ENCODE measurements around the gene NUP62CL. TPM values are rescaled to one million over a fixed set of nuclear protein-coding genes. Genes with fewer than 3 reads are reported as not detected.

NUP62CL gene
- total and polyA plus RNA-seq, 2 donors (not counting 1 experiment from before 2014, with no cell fraction given): 0.89 to 3.2 TPM

DNA sequence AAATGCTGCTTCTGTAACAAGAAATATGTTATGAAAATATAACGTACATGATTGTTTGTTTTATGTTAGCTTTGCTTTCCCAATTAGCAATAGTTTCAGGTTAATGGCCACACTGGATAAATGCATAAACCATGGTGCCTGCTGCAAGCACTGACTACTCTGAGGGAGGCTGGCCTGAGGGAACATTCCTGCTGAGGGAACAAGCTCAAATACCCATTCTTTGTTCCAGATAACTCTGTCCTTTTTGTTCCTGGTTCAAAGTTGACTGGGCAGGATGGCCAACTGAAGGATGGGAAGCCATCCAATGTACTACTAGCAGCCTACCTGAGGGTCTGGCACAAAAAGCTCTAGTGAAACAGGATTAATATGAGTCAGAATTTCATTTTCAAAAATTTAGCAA lies 37.5 kb downstream of the NUP62CL start:
- no peaks in the 10 kb centered on the region for H4K20me1 ChIP-seq (ENCODE audit: control insufficient read depth, insufficient read depth, low read length, poor library complexity, severe bottlenecking)
- no peaks in the 10 kb centered on the region for H3K9me3 ChIP-seq (ENCODE audit: control extremely low read depth in 1 of 3, control insufficient read depth in 2 of 3, insufficient read depth in 1 of 3, low read length in 2 of 3)

DNA sequence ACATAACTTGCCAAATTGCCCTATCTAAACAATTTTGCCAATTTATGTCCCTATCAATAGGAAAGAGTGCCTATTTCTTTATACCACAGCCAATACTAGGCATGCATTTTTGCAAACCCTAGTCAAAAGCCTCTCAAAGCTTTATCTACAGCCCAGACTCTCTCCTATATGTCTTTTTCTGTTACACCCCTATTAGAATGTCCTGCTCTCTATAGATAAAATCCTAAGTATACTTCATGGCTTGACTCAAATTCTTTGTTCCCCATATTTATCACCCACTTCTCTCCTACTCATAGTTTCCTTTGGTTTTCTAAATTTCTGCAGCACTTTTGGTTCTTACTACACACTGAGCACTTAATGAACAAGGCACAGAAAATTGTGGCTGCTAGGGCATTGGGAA lies 38.0 kb downstream of the NUP62CL start:
- POLR2A ChIA-PET: no interaction called here
- Mint-ChIP-seq H3K4me1 (no peaks in the 10 kb centered on the region), H3K4me3 (no peak overlapping the region), H3K27me3 (no peaks in the 10 kb centered on the region), H3K9me3 (ENCODE audit: insufficient read depth) (no peaks in the 10 kb centered on the region), H3K27ac (no peak overlapping the region)
- Histone ChIP-seq H3K4me3 (ENCODE audit: control extremely low read depth in 1 of 5, extremely low read depth in 1 of 5, insufficient read depth in 1 of 5, low read depth in 2 of 5, low read length in 4 of 5) (no peak overlapping the region), H3K79me2 (ENCODE audit: control insufficient read depth, insufficient read depth, low read length) (no peaks in the 10 kb centered on the region), H4K20me1 (ENCODE audit: control insufficient read depth, insufficient read depth, low read length, poor library complexity, severe bottlenecking) (no peaks in the 10 kb centered on the region), H3K27ac (ENCODE audit: low read length in 2 of 2) (no peak overlapping the region), H3K36me3 (replicated peaks in 1 of 2; ENCODE audit: control extremely low read depth in 1 of 2, control insufficient read depth in 1 of 2, extremely low read depth in 1 of 2, insufficient read depth in 2 of 2, low read length in 1 of 2) (no peaks in the 10 kb centered on the region), H3K27me3 (replicated peaks in 1 of 4; ENCODE audit: control extremely low read depth in 1 of 4, control insufficient read depth in 3 of 4, insufficient read depth in 4 of 4, low read length in 3 of 4) (no peaks in the 10 kb centered on the region), H3K4me2 (replicated peaks; ENCODE audit: low read depth, low read length, poor library complexity, severe bottlenecking) (no peak overlapping the region), H3K4me1 (ENCODE audit: control insufficient read depth in 2 of 2, insufficient read depth in 2 of 2, low read length in 2 of 2) (no peaks in the 10 kb centered on the region), H2AFZ (ENCODE audit: insufficient read depth, low read depth, low read length, poor library complexity, severe bottlenecking) (no peak overlapping the region), H3K9me3 (ENCODE audit: control extremely low read depth in 1 of 3, control insufficient read depth in 2 of 3, insufficient read depth in 1 of 3, low read length in 2 of 3) (no peaks in the 10 kb centered on the region), H3K9ac (ENCODE audit: low read length) (no peak overlapping the region)
- intact Hi-C loops (cut with micrococcal nuclease): no loop called here
- no peak for TF ChIP-seq EZH2 (IDR thresholded peaks at IDR 0.05; ENCODE audit: borderline replicate concordance, insufficient read depth, low read depth, low read length, poor library complexity, severe bottlenecking)
- TF ChIP-seq, protein P1, sequence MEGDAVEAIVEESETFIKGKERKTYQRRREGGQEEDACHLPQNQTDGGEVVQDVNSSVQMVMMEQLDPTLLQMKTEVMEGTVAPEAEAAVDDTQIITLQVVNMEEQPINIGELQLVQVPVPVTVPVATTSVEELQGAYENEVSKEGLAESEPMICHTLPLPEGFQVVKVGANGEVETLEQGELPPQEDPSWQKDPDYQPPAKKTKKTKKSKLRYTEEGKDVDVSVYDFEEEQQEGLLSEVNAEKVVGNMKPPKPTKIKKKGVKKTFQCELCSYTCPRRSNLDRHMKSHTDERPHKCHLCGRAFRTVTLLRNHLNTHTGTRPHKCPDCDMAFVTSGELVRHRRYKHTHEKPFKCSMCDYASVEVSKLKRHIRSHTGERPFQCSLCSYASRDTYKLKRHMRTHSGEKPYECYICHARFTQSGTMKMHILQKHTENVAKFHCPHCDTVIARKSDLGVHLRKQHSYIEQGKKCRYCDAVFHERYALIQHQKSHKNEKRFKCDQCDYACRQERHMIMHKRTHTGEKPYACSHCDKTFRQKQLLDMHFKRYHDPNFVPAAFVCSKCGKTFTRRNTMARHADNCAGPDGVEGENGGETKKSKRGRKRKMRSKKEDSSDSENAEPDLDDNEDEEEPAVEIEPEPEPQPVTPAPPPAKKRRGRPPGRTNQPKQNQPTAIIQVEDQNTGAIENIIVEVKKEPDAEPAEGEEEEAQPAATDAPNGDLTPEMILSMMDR (IDR thresholded peaks at IDR 0.05): no peak
- no peak for ATAC-seq (ENCODE audit: low read depth)
- CTCF ChIA-PET: no interaction called here
- no peak for DNase-seq

More for the DNA sequence above, 37.5 kb downstream of the NUP62CL start:
- Histone ChIP-seq H3K27me3 (replicated peaks in 1 of 4; ENCODE audit: control extremely low read depth in 1 of 4, control insufficient read depth in 3 of 4, insufficient read depth in 4 of 4, low read length in 3 of 4) (no peaks in the 10 kb centered on the region), H3K4me1 (ENCODE audit: control insufficient read depth in 2 of 2, insufficient read depth in 2 of 2, low read length in 2 of 2) (no peaks in the 10 kb centered on the region), H2AFZ (ENCODE audit: insufficient read depth, low read depth, low read length, poor library complexity, severe bottlenecking) (no peak overlapping the region), H3K4me3 (ENCODE audit: control extremely low read depth in 1 of 5, extremely low read depth in 1 of 5, insufficient read depth in 1 of 5, low read depth in 2 of 5, low read length in 4 of 5) (no peak overlapping the region), H3K9ac (ENCODE audit: low read length) (no peak overlapping the region), H3K4me2 (replicated peaks; ENCODE audit: low read depth, low read length, poor library complexity, severe bottlenecking) (no peak overlapping the region), H3K27ac (ENCODE audit: low read length in 2 of 2) (no peak overlapping the region), H3K79me2 (ENCODE audit: control insufficient read depth, insufficient read depth, low read length) (no peaks in the 10 kb centered on the region), H3K36me3 (replicated peaks in 1 of 2; ENCODE audit: control extremely low read depth in 1 of 2, control insufficient read depth in 1 of 2, extremely low read depth in 1 of 2, insufficient read depth in 2 of 2, low read length in 1 of 2) (no peaks in the 10 kb centered on the region)
- no CpG with 5 or more reads among the region's 1 CpG for WGBS (ENCODE audit: insufficient coverage)
- intact Hi-C loops (cut with micrococcal nuclease): no loop called here
- POLR2A ChIA-PET: no interaction called here
- no peak overlapping the region for H3K4me3 Mint-ChIP-seq
- CTCF ChIA-PET: no interaction called here
- no peak for ATAC-seq (ENCODE audit: low read depth)
- H3K4me1 Mint-ChIP-seq: no peaks in the 10 kb centered on the region
- no peaks in the 10 kb centered on the region for H3K9me3 Mint-ChIP-seq (ENCODE audit: insufficient read depth)
- no peak overlapping the region for H3K27ac Mint-ChIP-seq
- no peaks in the 10 kb centered on the region for H3K27me3 Mint-ChIP-seq
- TF ChIP-seq EZH2 (IDR thresholded peaks at IDR 0.05; ENCODE audit: borderline replicate concordance, insufficient read depth, low read depth, low read length, poor library complexity, severe bottlenecking): no peak
- TF ChIP-seq, protein P1 (IDR thresholded peaks at IDR 0.05): no peak
- no peak for DNase-seq

All from B cell (primary cell).